ENCODE measurements around the gene RGS18. TPM values are rescaled to one million over a fixed set of nuclear protein-coding genes. Genes with fewer than 3 reads are reported as not detected.

RGS18 gene
- total and polyA plus RNA-seq, 2 donors = 5.0 to 8.8 TPM

GRCh38 chr1:192170196-192170984 lies 12.1 kb downstream of the RGS18 start:
- WGBS = 22% methylated on average over 6 of the region's 6 CpGs
- no peaks in the 10 kb centered on the region for H3K36me3 ChIP-seq (ENCODE audit: control insufficient read depth in 2 of 2, insufficient read depth in 2 of 2, low read length in 1 of 2)
- H3K27me3 ChIP-seq (ENCODE audit: control insufficient read depth in 2 of 2, insufficient read depth in 1 of 2, low read length in 1 of 2) = no peaks in the 10 kb centered on the region
- H3K4me1 ChIP-seq (ENCODE audit: control insufficient read depth in 2 of 2, insufficient read depth in 2 of 2, low read length in 2 of 2) = peaks cover 0 to 3% of the 10 kb centered on the region in 2 donors
- peak in 3 of 9 donors; percentile 18 to 54 (median 19) for DNase-seq (ENCODE audit: low read depth in 6 of 9, low spot score in 9 of 9)
- H3K9me3 ChIP-seq (ENCODE audit: control insufficient read depth in 2 of 2, insufficient read depth in 1 of 2, low read length in 1 of 2) = no peaks in the 10 kb centered on the region
- no peak overlapping the region for H3K4me3 ChIP-seq (ENCODE audit: low read length in 2 of 2)
- H3K27ac ChIP-seq (ENCODE audit: low read depth in 1 of 2, low read length in 1 of 2) = peak overlapping the region in 1 of 2 donors; percentile 2

DNA sequence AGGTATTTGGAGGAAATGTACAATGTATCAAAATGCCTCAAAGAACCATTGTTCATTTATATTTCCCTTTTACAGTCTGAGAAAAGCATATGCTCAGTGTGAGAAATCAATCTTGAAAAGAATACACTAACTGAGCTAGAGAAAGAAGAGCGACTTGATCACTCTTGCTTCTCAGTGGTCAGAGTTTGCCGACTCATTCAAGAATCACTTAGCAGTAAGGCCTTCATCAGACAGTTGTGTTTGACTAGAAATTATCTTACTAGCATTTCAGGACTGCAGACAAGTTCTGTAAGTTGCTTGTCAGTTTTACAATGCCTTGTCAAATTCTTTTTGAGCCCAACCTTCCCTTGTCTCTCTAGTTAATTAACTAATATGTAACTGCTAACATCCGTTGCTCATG lies 12.9 kb downstream of the RGS18 start:
- 75% methylated on average over 3 of the region's 3 CpGs for WGBS
- Histone ChIP-seq H3K4me1 (ENCODE audit: control insufficient read depth in 2 of 2, insufficient read depth in 2 of 2, low read length in 2 of 2) (peaks cover 0 to 3% of the 10 kb centered on the region in 2 donors), H3K27ac (ENCODE audit: low read depth in 1 of 2, low read length in 1 of 2) (no peak overlapping the region), H3K9me3 (ENCODE audit: control insufficient read depth in 2 of 2, insufficient read depth in 1 of 2, low read length in 1 of 2) (no peaks in the 10 kb centered on the region), H3K4me3 (ENCODE audit: low read length in 2 of 2) (no peak overlapping the region), H3K27me3 (ENCODE audit: control insufficient read depth in 2 of 2, insufficient read depth in 1 of 2, low read length in 1 of 2) (no peaks in the 10 kb centered on the region), H3K36me3 (ENCODE audit: control insufficient read depth in 2 of 2, insufficient read depth in 2 of 2, low read length in 1 of 2) (no peaks in the 10 kb centered on the region)
- peak in 1 of 9 donors; percentile 12 for DNase-seq (ENCODE audit: low read depth in 6 of 9, low spot score in 9 of 9)

DNA sequence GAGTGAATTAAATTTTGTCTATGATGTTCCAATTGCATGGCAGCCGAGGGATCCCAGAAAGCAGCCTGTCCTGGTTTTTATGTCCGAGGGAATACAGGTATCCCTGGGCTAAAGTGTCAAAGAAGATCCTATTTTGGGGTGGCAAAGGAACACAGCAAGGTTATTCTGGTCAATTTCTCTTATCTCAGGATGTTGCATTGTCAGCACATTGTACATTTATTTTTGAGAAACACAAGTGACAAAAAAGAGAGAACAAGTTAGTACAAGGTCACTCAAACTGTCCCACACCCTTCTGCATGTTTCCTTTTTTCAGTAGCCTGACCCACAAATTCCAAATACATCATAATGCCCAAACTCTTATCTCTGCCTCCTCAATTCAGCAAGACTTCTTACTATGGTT lies 17.7 kb downstream of the RGS18 start:
- no peak for DNase-seq (ENCODE audit: low read depth in 6 of 9, low spot score in 9 of 9)

DNA sequence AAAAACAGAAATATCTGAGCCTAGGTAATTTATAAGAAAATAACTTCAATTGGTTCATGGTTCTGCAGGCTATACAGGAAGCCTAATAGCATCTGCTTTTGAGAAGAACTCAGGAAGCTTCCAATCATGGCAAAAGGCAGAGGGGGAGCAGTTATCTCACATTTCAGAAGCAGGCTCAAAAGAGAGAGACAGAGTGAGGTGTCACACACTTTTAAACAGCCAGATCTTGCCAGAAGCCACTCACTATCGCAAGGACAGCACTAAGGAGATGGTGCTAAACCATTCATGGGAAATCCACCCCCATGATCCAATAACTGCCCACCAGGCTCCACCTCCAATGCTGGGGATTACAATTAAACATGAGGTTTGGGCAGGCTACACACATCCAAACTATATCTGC lies 25.5 kb downstream of the RGS18 start:
- no peak for DNase-seq (ENCODE audit: low read depth in 6 of 9, low spot score in 9 of 9)
- Histone ChIP-seq H3K4me3 (ENCODE audit: low read length in 2 of 2) (no peak overlapping the region), H3K4me1 (ENCODE audit: control insufficient read depth in 2 of 2, insufficient read depth in 2 of 2, low read length in 2 of 2) (no peaks in the 10 kb centered on the region), H3K27me3 (ENCODE audit: control insufficient read depth in 2 of 2, insufficient read depth in 1 of 2, low read length in 1 of 2) (no peaks in the 10 kb centered on the region), H3K27ac (ENCODE audit: low read depth in 1 of 2, low read length in 1 of 2) (no peak overlapping the region), H3K9me3 (ENCODE audit: control insufficient read depth in 2 of 2, insufficient read depth in 1 of 2, low read length in 1 of 2) (no peaks in the 10 kb centered on the region), H3K36me3 (ENCODE audit: control insufficient read depth in 2 of 2, insufficient read depth in 2 of 2, low read length in 1 of 2) (no peaks in the 10 kb centered on the region)
- 96% methylated on average over 1 of the region's 1 CpG for WGBS

More for the DNA sequence above, 17.7 kb downstream of the RGS18 start:
- Histone ChIP-seq H3K4me1 (ENCODE audit: control insufficient read depth in 2 of 2, insufficient read depth in 2 of 2, low read length in 2 of 2) (no peaks in the 10 kb centered on the region), H3K9me3 (ENCODE audit: control insufficient read depth in 2 of 2, insufficient read depth in 1 of 2, low read length in 1 of 2) (no peaks in the 10 kb centered on the region), H3K36me3 (ENCODE audit: control insufficient read depth in 2 of 2, insufficient read depth in 2 of 2, low read length in 1 of 2) (no peaks in the 10 kb centered on the region), H3K27ac (ENCODE audit: low read depth in 1 of 2, low read length in 1 of 2) (no peak overlapping the region), H3K27me3 (ENCODE audit: control insufficient read depth in 2 of 2, insufficient read depth in 1 of 2, low read length in 1 of 2) (no peaks in the 10 kb centered on the region), H3K4me3 (ENCODE audit: low read length in 2 of 2) (no peak overlapping the region)
- 91% methylated on average over 2 of the region's 2 CpGs for whole genome bisulfite sequencing

DNA sequence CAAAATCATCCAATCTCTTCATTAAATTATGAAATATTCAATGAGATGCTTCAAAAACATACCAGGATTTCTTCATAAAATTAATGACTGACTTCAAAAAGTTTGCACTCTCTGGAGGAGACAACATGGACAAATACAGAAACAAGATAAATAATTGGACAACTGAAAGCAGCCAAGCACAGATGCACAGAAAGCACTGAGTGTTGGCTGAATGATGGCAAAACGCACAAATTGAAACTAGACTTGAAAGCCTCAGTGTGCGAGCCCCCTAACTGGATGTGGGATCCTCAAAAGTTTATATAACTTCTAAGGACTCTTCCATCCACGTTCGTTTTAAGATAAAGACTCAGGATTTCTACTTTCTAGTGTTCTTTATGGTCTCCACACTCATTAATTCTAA lies 27.9 kb downstream of the RGS18 start:
- WGBS = 95% methylated on average over 4 of the region's 4 CpGs
- Histone ChIP-seq H3K4me1 (ENCODE audit: control insufficient read depth in 2 of 2, insufficient read depth in 2 of 2, low read length in 2 of 2) (no peaks in the 10 kb centered on the region), H3K27me3 (ENCODE audit: control insufficient read depth in 2 of 2, insufficient read depth in 1 of 2, low read length in 1 of 2) (no peaks in the 10 kb centered on the region), H3K4me3 (ENCODE audit: low read length in 2 of 2) (no peak overlapping the region), H3K36me3 (ENCODE audit: control insufficient read depth in 2 of 2, insufficient read depth in 2 of 2, low read length in 1 of 2) (no peaks in the 10 kb centered on the region), H3K27ac (ENCODE audit: low read depth in 1 of 2, low read length in 1 of 2) (no peak overlapping the region), H3K9me3 (ENCODE audit: control insufficient read depth in 2 of 2, insufficient read depth in 1 of 2, low read length in 1 of 2) (no peaks in the 10 kb centered on the region)
- no peak for DNase-seq (ENCODE audit: low read depth in 6 of 9, low spot score in 9 of 9)

- 94% methylated on average over 2 of the region's 2 CpGs for WGBS
- H3K36me3 ChIP-seq (ENCODE audit: control insufficient read depth in 2 of 2, insufficient read depth in 2 of 2, low read length in 1 of 2) = no peaks in the 10 kb centered on the region
- H3K27ac ChIP-seq (ENCODE audit: low read depth in 1 of 2, low read length in 1 of 2) = no peak overlapping the region
Observed at GRCh38 chr1:192190066-192190465, 31.8 kb downstream of the RGS18 start.

GRCh38 chr1:192201303-192201702 lies 43.0 kb downstream of the RGS18 start:
- Histone ChIP-seq H3K4me3 (ENCODE audit: low read length in 2 of 2) (no peak overlapping the region), H3K27ac (ENCODE audit: low read depth in 1 of 2, low read length in 1 of 2) (no peak overlapping the region), H3K9me3 (ENCODE audit: control insufficient read depth in 2 of 2, insufficient read depth in 1 of 2, low read length in 1 of 2) (peaks cover 0 to 7% of the 10 kb centered on the region in 2 donors), H3K4me1 (ENCODE audit: control insufficient read depth in 2 of 2, insufficient read depth in 2 of 2, low read length in 2 of 2) (no peaks in the 10 kb centered on the region), H3K36me3 (ENCODE audit: control insufficient read depth in 2 of 2, insufficient read depth in 2 of 2, low read length in 1 of 2) (no peaks in the 10 kb centered on the region), H3K27me3 (ENCODE audit: control insufficient read depth in 2 of 2, insufficient read depth in 1 of 2, low read length in 1 of 2) (no peaks in the 10 kb centered on the region)
- DNase-seq (ENCODE audit: low read depth in 6 of 9, low spot score in 9 of 9) = peak in 1 of 9 donors; percentile 3
- 96% methylated on average over 5 of the region's 5 CpGs for WGBS

More at GRCh38 chr1:192190066-192190465, 31.8 kb downstream of the RGS18 start:
- DNase-seq (ENCODE audit: low read depth in 6 of 9, low spot score in 9 of 9) = no peak
- H3K4me1 ChIP-seq (ENCODE audit: control insufficient read depth in 2 of 2, insufficient read depth in 2 of 2, low read length in 2 of 2) = no peaks in the 10 kb centered on the region
- H3K27me3 ChIP-seq (ENCODE audit: control insufficient read depth in 2 of 2, insufficient read depth in 1 of 2, low read length in 1 of 2) = no peaks in the 10 kb centered on the region
- no peaks in the 10 kb centered on the region for H3K9me3 ChIP-seq (ENCODE audit: control insufficient read depth in 2 of 2, insufficient read depth in 1 of 2, low read length in 1 of 2)
- no peak overlapping the region for H3K4me3 ChIP-seq (ENCODE audit: low read length in 2 of 2)

DNA sequence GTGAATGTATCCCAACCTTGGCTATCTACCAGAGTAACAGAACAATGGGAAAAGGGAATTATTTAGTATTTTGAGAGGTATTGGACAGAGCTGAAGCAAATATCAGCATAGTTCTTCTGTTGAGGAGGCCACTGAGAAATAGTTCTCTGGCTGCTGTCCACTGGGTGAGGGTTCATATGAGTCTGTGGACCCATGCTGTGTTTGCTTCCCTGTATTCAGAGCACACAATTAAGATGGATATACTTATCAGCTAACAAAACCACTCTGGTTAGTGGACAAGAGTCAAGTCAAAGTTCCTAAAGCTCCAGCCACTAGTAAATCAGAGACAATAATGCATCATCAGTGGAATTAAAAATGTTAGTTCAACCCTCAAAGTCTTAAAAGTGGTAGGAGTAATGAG lies 66.1 kb downstream of the RGS18 start:
- no peaks in the 10 kb centered on the region for H3K27me3 ChIP-seq (ENCODE audit: control insufficient read depth in 2 of 2, insufficient read depth in 1 of 2, low read length in 1 of 2)
- H3K4me3 ChIP-seq (ENCODE audit: low read length in 2 of 2) = no peak overlapping the region
- no peaks in the 10 kb centered on the region for H3K4me1 ChIP-seq (ENCODE audit: control insufficient read depth in 2 of 2, insufficient read depth in 2 of 2, low read length in 2 of 2)
- H3K27ac ChIP-seq (ENCODE audit: low read depth in 1 of 2, low read length in 1 of 2) = no peak overlapping the region
- no peaks in the 10 kb centered on the region for H3K9me3 ChIP-seq (ENCODE audit: control insufficient read depth in 2 of 2, insufficient read depth in 1 of 2, low read length in 1 of 2)
- DNase-seq (ENCODE audit: low read depth in 6 of 9, low spot score in 9 of 9) = no peak
- H3K36me3 ChIP-seq (ENCODE audit: control insufficient read depth in 2 of 2, insufficient read depth in 2 of 2, low read length in 1 of 2) = no peaks in the 10 kb centered on the region

DNA sequence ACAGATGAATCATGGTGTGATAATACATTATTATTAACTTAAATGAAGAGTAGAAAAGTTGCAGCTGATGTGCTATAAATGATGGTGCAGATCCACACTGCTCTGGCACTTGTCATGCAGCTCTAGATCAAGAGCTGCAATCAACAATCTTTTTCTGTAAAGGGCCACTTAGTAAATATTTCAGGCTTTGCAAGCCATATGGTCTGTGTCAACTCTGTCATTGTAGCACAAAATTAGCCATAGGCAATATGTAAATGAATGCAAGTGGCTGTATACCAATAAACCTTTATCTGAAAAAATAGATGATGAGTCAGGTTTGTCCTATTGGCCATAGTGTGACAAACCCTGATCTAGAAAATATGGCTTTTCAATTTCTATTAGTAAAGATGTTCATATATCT lies 66.6 kb downstream of the RGS18 start:
- no peaks in the 10 kb centered on the region for H3K4me1 ChIP-seq (ENCODE audit: control insufficient read depth in 2 of 2, insufficient read depth in 2 of 2, low read length in 2 of 2)
- no peaks in the 10 kb centered on the region for H3K9me3 ChIP-seq (ENCODE audit: control insufficient read depth in 2 of 2, insufficient read depth in 1 of 2, low read length in 1 of 2)
- no peaks in the 10 kb centered on the region for H3K27me3 ChIP-seq (ENCODE audit: control insufficient read depth in 2 of 2, insufficient read depth in 1 of 2, low read length in 1 of 2)
- H3K36me3 ChIP-seq (ENCODE audit: control insufficient read depth in 2 of 2, insufficient read depth in 2 of 2, low read length in 1 of 2) = no peaks in the 10 kb centered on the region
- H3K27ac ChIP-seq (ENCODE audit: low read depth in 1 of 2, low read length in 1 of 2) = no peak overlapping the region
- no peak for DNase-seq (ENCODE audit: low read depth in 6 of 9, low spot score in 9 of 9)
- H3K4me3 ChIP-seq (ENCODE audit: low read length in 2 of 2) = no peak overlapping the region
